ENCODE measurements around the gene VEGFC. TPM values are rescaled to one million over a fixed set of nuclear protein-coding genes. Genes with fewer than 3 reads are reported as not detected.

VEGFC gene
- total and polyA plus RNA-seq, 8 donors: 6.3 to 30.5 (median 25.4) TPM

DNA sequence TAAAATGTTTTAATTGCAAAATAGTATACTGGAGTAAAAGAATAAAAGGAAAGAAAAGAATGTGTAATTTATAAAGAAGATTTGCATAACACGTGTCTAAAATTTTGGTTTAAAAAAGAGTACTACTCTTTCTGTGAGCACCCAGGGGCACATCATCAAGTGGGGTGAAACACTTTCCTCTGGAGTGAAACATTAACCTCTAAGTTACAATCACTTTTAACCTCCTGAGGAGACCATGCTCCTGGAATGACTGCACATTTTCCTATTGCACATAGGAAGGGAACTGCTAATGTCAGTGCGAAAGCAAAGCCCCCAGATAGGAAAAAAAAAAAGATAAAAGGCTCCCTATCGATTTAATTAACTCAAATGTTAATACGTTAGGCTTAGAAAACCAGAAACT lies 13.3 kb downstream of the VEGFC start:
- no peak for TF ChIP-seq CTCF (IDR thresholded peaks at IDR 0.05)
- Histone ChIP-seq H3K27me3 (no peaks in the 10 kb centered on the region), H3K4me1 (peaks cover 0 to 2% of the 10 kb centered on the region in 2 donors), H3K4me3 (no peak overlapping the region), H3K36me3 (no peaks in the 10 kb centered on the region), H3K27ac (no peak overlapping the region), H3K9me3 (no peaks in the 10 kb centered on the region)
- ATAC-seq (no peak), DNase-seq (no peak)
- intact Hi-C loops (cut with DNase I): no loop called here

GRCh38 chr4:176778491-176778890 lies 14.2 kb downstream of the VEGFC start:
- peaks cover 0 to 2% of the 10 kb centered on the region in 2 donors for H3K4me1 ChIP-seq
- intact Hi-C loops (cut with DNase I): no loop called here
- DNase-seq (no peak), ATAC-seq (no peak)
- H3K36me3 ChIP-seq: no peaks in the 10 kb centered on the region
- no peak overlapping the region for H3K4me3 ChIP-seq
- no peaks in the 10 kb centered on the region for H3K9me3 ChIP-seq
- H3K27me3 ChIP-seq: no peaks in the 10 kb centered on the region
- no peak for TF ChIP-seq CTCF (IDR thresholded peaks at IDR 0.05)
- no peak overlapping the region for H3K27ac ChIP-seq

DNA sequence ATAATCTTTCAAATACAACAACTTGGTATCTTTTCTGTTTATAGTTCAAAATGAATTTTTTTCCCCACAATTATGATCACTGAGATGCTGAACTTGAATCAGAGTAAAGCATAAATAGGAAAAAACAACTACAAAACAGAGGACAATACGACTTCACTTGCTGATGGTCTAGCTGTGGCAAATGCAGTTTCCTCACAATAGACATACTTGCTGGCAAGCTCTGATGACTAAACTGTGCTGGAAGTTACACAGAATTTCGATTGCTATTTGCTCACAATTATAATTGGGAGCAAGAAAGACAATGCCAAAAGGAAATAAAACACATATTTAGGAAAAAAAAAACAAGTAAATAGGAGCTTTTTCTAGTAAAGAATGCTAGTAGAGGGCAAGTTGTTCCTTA lies 14.7 kb downstream of the VEGFC start:
- TF ChIP-seq CTCF (IDR thresholded peaks at IDR 0.05): no peak
- no peak for ATAC-seq

GRCh38 chr4:176775338-176775737 lies 17.4 kb downstream of the VEGFC start:
- ATAC-seq (no peak), DNase-seq (no peak)
- intact Hi-C loops (cut with DNase I): no loop called here
- no peak overlapping the region for H3K27ac ChIP-seq
- no peak overlapping the region for H3K4me3 ChIP-seq
- no peak for TF ChIP-seq CTCF (IDR thresholded peaks at IDR 0.05)
- H3K4me1 ChIP-seq: no peaks in the 10 kb centered on the region
- no peaks in the 10 kb centered on the region for H3K36me3 ChIP-seq
- no peaks in the 10 kb centered on the region for H3K9me3 ChIP-seq
- no peaks in the 10 kb centered on the region for H3K27me3 ChIP-seq

More for the DNA sequence above, 14.7 kb downstream of the VEGFC start:
- Histone ChIP-seq H3K27me3 (no peaks in the 10 kb centered on the region), H3K36me3 (no peaks in the 10 kb centered on the region), H3K4me3 (no peak overlapping the region), H3K4me1 (peaks cover 0 to 2% of the 10 kb centered on the region in 2 donors), H3K9me3 (no peaks in the 10 kb centered on the region), H3K27ac (no peak overlapping the region)
- no peak for DNase-seq
- intact Hi-C loops (cut with DNase I): no loop called here

GRCh38 chr4:176774852-176775251 lies 17.9 kb downstream of the VEGFC start:
- no peak overlapping the region for H3K27ac ChIP-seq
- H3K9me3 ChIP-seq: no peaks in the 10 kb centered on the region
- TF ChIP-seq CTCF (IDR thresholded peaks at IDR 0.05): no peak
- no peaks in the 10 kb centered on the region for H3K27me3 ChIP-seq
- DNase-seq (no peak), ATAC-seq (no peak)
- no peak overlapping the region for H3K4me3 ChIP-seq
- H3K36me3 ChIP-seq: no peaks in the 10 kb centered on the region
- intact Hi-C loops (cut with DNase I): no loop called here
- H3K4me1 ChIP-seq: no peaks in the 10 kb centered on the region

Measured in left lung (tissue), 10 donors.